GM21515 (cell line): ENCODE results near the gene ZNF821.
"Not testable (repeated sequence)": the region's sequence is repeated elsewhere in the genome, so short reads cannot be mapped to it uniquely, and the experiment has no call there.

Experiments
- ATAC-seq: cut with Tn5 transposase; IDR thresholded peaks from one replicate; pipeline ENCODE4 v1.9.1; 2021; ENCODE audit not compliant: unreplicated experiment

ZNF821 gene

DNA sequence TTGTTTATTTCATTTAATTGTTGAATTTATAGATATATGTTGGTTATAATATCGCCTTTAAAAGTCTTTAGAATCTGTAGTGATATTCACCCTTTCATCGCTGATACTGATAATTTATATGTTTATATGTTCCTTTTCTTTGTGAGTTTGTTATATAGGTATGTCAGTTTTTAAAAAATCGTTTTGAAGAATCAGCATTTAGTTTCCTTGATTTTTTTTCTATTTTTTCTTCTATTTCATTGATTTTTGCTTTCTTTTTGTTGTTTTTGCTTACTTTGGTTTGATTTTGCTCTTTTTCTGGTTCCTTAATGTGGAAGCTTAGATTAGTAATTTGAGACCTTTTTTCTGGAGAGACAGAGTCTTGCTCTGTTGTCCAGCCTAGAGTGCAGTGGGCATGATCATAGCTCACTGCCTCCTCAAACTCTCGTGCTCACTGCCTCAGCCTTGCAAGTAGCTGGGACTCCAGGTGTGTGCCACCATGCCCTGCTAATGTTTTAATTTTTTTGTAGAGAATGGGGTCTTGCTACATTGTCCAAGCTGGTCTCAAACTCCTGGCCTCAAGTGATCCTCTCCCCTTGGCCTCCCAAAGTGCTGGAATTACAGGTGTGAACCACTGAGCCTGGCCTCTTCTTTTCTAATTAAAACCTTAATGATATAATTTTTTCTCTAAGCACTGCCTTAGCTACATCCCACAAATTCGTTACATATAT, 18.8 kb upstream of the ZNF821 start:
- ATAC-seq: no peak

DNA sequence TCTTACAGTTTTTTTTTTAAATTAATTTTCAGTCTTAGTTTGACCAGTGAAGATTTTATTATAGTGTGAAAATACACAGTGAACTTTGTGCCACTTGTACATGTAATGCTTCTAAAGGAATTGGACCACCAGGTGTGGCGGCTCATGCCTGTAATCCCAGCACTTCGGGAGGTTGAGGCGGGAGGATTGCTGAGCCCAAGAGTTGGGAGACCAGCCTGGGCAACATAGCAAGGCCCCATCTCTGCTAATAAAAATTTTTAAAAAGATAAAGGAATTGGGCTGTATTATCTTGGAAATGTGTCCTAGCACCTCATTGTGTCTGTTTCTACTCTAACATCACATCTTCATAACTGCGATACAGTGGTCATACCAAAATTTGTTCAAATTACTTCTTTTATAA, 15.2 kb upstream of the ZNF821 start:
- no peak for ATAC-seq

DNA sequence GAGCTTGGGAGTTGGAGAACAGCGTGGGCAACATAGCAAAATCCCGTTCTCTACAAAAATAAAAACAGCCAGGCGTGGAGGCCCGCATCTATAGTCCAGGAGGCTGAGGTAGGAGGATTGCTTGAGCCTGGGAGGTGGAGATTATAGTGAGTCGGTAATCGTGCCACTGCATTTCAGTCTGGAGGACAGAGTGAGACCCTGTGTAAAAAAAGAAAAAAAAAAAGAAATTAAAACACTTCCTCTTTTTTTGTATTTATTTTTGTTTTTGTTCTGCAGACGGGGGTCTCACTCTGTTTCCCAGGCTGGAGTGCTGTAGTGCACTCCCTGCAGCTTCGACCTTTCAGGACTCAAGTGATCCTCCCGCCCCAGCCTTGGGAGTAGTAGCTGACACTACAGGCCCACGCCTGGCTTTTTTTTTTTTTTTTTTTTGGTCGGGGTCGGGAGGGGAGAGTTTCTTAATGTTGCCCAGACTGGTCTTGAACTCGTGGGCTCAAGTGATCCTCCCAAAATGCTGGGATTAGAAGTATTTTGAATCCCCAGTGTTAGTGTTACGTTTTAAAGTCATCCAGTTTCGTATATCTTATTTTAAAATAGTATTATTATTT, 12.9 kb upstream of the ZNF821 start:
- ATAC-seq: no peak

DNA sequence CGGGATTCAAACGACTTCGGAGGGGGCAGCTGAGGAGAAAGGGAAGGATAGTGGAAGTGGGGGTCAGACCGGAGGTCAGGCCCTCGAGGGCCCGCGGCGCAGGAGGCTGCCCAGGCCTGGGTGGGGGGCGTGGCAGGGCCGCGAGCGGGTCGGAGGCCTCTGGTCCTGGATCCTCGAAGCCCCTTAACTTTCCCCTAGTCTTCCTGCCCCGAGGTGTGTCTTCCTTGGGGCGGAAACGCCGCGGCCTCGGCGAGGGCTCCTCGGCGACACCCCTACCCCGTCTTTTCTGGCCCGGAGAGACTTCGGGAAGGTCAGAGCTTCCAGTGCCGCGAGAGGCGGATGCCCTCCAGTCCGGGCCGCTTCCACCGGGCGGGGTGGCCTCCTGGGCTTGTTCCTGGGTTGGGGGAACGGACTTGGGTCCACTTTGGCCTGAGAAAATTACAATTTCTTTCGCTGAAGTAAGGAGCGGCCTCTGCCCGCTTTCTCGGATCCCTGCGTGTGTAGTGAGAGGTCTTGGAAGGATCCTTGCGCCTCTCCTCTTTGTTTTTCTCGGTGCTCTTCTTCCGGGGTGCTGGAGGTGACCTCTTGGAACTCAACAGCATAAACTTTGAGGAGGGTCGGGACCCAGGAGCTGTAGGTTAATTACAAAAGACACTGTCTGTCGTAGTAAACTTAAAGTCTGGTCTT, 11.8 kb upstream of the ZNF821 start:
- ATAC-seq: peak; percentile 29

DNA sequence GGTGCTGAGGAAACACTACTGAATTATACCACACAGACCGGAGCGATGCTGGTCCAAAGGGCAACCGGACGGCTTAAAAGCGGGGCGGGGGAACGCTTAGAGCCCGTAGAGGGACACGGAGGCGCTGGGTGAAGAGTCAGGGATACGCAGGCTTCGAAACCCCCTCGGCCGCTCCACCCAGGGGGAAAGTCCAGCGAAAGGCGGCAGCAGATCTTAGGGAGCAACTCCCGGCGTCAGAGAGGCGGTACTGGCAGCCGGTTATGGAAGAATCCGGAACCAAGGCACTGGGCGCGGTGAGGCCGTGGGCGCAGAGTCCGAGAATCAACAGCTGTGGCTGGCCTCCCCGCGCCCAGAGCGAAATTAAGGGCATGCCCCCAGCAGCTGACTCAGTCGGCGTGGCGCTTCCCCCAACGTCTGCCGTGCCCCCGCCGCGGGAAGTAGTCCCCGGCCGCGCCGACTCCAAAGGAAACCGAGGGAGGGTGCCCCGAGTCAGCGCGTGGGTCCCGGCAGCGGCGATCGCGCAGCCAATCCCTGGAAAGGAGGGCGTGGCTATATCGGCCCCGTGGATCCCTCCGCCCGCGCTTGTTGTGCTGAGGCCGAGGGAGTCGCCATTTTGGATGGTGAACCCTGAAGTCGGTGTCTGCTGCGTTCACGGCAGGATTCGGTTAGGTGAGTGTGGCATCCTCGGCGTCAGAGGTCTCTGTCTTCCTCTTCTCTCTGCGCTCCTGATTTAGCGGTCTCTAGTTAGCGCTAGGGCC, 11.1 kb upstream of the ZNF821 start, which contains the start of gene IST1:
Gene IST1 (plus strand): TSS at position 611 of the 758 bp plus-strand sequence. CDS start 20,110 bp downstream, outside the sequence.
- ATAC-seq: peak; percentile 80

DNA sequence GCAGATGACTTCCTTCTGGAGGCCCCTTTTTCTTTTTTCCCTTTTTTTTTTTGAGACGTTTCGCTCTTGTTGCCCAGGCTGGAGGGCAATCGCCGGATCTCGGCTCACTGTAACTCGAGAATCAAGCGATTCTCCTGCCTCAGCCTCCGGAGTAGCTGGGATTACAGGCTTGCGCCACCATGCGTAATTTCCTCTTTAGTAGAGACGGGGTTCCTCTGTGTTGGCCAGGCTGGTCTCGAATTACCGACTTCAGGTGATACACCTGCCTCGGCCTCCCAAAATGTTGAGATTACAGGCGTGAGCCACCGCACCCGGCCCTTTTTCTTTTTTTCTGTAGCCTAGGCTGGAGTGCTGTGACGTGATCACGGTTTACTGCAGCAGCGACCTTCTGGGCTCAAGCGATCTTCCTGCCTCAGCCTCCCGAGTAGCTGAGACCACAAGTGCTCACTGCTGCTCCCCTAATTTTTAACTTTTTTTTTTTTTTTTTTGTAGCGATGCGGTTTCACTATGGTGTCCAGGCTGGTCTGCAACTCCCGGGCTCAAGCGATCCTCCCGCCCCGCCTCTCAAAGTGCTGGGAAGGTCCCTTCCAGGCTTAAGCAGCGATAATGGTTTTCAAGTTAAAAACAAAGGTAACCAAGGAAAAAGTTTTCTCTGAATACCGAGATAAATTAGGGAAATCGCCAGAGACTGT, 10.4 kb upstream of the ZNF821 start:
- no peak for ATAC-seq

DNA sequence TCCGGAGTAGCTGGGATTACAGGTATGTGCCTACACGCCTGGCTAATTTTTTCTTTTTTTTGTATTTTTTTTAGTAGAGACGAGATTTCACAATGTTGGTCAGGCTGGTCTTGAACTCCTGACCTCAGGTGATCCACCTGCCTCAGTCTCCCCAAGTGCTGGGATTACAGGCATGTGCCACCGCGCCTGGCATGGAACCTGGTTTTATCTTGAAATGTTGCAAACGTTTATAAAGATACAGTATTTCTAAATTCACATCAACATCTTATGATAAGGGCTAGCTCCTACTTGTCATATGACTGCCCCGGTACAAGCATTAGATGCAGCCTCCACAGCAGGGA, 9.9 kb upstream of the ZNF821 start:
- no peak for ATAC-seq

DNA sequence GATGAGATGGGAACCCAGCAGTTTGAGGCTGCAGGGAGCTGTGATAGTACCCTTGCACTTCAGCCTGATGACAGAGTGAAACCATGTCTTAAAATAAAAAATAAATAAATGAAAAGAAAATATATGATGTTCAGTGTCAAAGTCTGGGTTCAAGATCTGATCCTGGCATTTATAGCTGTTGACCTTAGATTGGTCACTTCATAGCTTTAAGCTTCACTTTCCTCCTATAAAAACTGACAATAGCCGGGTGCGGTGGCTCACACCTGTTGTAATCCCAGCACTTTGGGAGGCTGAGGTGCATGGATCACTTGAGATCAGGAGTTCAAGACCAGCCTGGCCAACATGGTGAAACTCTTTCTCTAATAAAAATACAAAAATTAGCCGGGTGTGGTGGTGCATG, 5.2 kb upstream of the ZNF821 start:
- ATAC-seq: no peak

DNA sequence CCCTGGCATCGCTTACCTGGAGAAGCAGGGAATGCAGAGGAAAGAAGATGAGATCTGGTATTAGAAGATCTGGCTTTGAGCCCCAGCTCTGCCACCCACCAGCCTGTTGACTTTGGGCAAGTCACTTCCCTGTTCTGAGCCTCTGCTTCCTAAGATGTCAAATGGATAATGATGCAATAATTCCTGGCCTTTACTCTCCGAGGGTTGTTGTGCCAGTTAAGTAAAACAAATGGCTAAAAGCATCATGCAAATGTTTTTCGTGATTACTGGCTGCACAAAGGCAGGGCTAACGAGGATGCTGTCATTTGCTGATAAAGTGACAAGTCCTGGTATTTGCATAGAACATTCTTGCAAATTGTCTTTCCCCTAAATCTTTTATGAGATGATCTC, 1.3 kb upstream of the ZNF821 start:
- no peak for ATAC-seq

DNA sequence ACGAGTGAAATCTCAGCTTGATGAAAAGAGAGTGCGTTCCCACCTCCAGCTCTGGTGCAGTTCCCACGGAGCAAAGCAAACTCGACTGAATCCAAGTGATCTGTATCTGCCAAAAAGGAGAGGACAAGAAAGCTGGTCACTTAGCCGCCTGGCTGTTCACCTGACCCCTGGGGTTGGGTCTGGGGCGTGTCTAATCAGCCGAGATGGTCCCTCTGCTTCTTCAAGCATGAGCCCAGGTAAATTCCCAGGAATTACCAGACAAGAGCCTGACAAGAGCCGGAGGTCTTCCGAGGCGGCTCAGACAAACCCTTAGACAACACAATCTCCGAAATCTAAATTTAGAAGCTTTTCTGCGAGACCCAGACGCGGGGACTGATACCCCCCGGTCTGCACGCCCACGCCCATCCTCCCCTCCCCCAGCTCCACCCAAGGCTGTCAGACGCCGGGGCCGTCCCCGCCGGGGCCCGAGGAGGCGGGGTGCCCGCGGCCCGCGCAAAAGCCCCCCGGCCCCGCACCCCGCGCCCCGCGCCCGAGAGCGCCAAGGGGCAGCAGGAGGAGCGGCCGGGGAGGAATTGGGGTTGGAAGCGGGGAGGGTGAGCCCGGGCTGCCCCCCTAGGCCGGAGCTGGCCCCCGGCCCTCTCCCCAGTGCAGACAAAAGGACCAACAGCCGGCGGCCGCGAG, 674 bp downstream of the ZNF821 start:
- peak; percentile 46 for ATAC-seq

DNA sequence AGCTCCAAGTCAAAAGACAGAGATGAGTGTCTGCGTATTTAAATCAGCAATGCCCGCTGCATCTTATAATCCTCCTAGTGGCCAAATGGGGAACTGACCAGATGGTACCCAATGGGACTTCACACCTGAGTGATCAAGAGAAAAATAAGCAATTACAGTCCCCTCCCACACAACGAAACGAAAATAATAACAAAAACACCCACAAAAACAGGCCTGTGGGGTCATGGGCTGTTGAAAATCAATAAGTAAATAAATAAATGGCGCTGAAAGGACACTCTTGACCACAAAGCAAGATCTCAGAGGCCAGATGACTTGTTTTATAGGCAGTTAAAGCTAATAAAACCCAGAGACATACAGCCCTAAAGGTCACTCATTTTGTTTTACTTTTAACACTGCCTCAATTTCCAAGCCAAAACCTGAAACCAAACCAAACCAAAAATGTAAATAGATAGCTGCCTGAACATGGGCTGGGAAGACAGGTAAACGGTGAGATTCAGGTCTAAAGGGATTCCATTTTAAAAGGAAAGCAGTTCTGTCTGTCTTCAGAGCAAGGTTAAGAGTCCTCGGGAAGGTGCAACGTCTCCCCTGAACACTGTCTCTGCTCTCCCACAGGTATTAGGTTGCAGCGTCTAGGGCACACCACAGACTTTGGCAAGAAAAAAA, 1.3 kb downstream of the ZNF821 start:
- ATAC-seq: peak; percentile 42

DNA sequence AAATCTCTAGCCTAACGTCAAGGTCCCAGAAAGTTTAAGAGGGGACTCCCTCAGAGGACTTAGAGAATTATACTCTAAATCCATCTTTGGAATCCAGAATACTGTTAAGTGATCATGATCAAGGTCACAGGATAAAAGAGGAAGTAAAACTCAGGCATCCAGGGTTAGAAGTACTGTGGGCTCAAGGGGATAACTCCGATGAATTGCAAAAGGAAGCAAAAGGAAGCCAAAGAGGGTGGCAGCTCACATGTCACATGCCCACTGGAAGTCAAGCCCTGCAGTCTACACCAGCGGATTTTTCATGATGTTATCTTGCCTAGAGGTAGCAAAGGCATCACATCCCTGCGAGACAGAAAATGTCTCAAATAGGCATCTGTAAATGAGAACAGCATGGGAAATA, 3.8 kb downstream of the ZNF821 start:
- ATAC-seq: no peak

DNA sequence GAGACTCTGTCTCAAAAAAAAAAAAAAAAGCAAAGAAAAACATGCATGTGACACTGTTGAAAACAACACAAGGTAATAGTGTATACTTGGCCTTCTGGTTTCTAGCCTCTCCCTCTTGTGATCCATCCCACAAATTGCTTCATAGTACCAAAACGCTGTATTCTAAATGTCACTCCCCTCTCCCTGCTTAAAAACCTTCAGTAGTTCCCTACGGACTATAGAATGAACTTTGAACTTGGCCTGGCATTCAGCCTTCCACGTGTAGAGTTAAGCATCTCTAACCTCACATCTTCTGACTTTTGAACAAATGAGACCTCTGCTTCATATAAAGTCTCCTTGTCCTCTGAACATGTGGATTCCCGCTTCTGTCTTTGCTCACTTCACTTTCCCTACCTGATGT, 5.1 kb downstream of the ZNF821 start:
- ATAC-seq: no peak

DNA sequence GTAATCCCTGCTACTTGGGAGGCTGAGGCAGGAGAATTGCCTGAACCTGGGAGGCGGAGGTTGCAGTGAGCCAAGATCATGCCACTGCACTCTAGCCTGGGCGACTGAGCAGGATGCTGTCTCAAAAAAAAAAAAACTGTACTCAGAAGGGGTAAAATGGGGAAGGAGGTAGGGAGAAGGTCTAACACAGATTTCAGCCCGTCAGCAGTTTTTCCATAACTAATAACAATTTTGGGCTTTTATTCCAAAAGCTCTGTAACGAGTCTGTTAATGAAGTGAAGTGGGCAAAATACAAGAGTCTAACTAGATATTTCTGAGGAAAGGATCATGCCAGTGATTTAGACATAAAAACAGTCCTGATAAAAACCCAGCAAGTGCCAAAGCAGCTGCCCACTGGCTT, 10.8 kb downstream of the ZNF821 start:
- ATAC-seq: no peak

DNA sequence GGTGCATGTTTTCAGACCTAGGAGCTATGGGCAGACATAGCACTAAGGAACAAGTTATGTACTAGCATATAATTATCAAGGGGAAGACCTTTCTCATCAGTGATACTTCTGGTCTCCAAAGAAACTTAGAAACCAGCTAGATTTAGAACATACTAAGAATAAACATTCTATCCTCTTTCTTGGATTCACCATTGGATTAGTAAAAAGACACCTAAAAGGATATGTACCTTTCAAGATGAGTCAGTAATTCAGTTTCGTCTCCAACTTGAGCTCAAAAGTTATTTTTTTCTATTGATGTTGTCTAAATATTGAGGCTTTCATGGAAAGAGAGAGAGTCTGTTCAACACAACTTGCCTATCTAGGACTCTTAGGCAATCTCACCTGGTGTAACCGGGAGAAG, 13.2 kb downstream of the ZNF821 start:
- ATAC-seq: no peak

DNA sequence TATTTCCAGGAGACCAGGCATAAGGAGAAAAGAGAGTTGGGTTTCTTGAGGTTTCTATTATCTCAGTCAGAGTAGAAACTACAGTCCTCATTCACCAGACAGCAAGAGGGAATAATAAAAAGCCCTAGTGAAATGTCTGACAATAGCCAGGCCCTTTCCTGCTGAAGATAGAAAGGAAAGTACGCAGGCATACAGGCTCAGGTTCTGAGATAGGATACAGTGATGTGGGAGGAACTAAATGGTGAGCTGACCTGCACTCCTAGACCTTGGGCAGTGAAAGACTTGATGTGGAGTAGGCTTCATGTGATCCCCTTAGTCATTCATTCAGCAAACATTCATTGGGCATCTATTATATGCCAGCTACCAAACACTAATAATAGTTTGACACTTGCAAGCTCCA, 14.9 kb downstream of the ZNF821 start:
- no peak for ATAC-seq

DNA sequence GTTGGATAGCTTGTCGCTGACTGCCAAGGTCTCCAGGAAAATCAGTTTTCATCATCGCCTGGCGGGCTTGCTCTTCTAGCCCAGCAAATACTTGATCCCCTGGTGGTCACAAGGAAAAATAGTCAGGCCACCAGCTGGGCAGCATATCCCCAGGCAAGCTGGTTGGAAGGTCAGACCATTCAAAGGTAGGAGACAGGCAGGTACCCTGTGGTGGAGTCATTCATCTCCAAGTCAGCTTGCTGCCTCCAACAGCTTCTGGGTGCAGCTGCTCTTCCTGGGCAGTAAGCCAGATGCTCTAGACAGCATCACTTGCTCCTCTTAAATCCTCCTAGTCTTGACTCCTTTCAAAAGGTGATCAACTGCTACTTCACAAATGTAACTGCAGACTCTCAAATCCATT, 16.0 kb downstream of the ZNF821 start:
- ATAC-seq: no peak

DNA sequence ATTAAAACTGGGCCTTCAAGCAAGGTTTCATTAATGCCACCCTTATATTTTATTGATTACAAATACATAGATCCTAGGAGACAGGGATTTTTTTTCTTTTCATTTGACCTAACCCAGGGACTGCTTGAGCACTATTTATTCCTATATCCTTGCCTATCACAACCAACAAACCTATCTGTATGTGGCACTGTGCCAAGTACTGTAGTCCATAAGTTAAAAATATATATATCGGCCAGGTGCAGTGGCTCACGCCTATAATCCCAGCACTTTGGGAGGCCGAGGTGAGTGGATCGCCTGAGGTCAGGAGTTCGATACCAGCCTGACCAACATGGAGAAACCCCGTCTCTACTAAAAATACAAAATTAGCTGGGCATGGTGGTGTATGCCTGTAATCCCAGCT, 16.8 kb downstream of the ZNF821 start:
- ATAC-seq: not testable (repeated sequence)

DNA sequence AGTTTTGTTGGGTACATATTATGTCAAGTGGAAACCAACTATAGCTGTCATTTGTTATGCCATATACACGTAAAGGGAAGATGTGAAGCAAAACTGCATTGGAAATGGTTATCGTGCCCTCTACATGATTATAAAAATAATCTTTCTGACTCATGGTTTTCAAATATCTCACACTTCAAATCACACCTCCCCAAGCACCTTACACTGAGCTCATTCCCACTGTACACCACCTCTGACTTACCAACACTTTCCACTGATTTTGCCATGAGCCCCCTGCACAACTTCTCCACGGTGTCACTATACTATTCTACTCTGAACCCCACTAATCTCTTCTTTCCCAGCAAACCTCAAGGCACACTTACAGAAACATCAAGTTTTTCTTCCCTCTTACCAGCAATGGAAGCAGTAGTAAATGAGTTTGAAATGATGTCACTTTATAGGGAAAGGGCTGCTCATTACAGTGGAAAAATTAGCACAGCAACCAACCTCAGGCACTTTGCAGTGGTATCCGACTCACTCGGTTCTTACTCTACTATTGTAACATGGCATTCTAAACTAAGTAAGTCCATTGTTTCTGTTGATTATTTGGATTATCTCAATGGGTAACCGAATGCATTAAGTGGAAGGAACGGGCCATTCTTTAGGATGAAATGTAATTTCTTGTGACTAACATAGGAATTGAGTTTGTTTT, 18.7 kb downstream of the ZNF821 start:
- no peak for ATAC-seq
